Spleen (tissue), 11 donors: Measurements from ENCODE around the gene SHISA9. TPM values are rescaled to one million over a fixed set of nuclear protein-coding genes. Genes with fewer than 3 reads are reported as not detected.

Source experiments
- DNase-seq: peaks from one replicate; pipeline ENCODE4 v3.0.0-alpha.2; 2020
- H3K27ac ChIP-seq, 8 donors: fragments of 200-600 bp; sonication (generic) in 7 of 8; 1 replicate in 4 of 8; 2 replicates in 4 of 8; pipeline versions ENCODE4 v1.5.0 to v1.8.0; 2016 to 2021; ENCODE audit warnings: inconsistent platforms in 4 of 8, mild to moderate bottlenecking in 4 of 8, moderate library complexity in 1 of 8
- H3K27me3 ChIP-seq, 7 donors: fragments of 200-600 bp; sonication (generic) in 6 of 7; replicated peaks in 1 of 7; 1 replicate in 4 of 7; 2 replicates in 3 of 7; pipeline versions ENCODE4 v1.5.0 to v1.8.0; 2016 to 2021; ENCODE audit warnings: inconsistent platforms in 3 of 7, mild to moderate bottlenecking in 1 of 7
- H3K36me3 ChIP-seq, 6 donors: fragments of 200-600 bp; sonication (generic) in 5 of 6; 1 replicate in 4 of 6; 2 replicates in 2 of 6; pipeline versions ENCODE4 v1.5.0 to v1.8.0; 2016 to 2021; ENCODE audit warnings: inconsistent platforms in 2 of 6
- H3K4me1 ChIP-seq, 6 donors: fragments of 200-600 bp; sonication (generic) in 5 of 6; 1 replicate in 3 of 6; 2 replicates in 3 of 6; pipeline versions ENCODE4 v1.5.0 to v1.8.0; 2016 to 2021; ENCODE audit warnings: inconsistent platforms in 3 of 6
- H3K4me3 ChIP-seq, 8 donors: fragments of 200-600 bp; sonication (generic) in 7 of 8; 1 replicate in 4 of 8; 2 replicates in 4 of 8; pipeline versions ENCODE4 v1.5.0 to v1.8.0; 2016 to 2021; ENCODE audit warnings: inconsistent platforms in 4 of 8, mild to moderate bottlenecking in 4 of 8, moderate library complexity in 2 of 8
- H3K9me3 ChIP-seq, 8 donors: fragments of 200-600 bp; sonication (generic) in 7 of 8; 1 replicate in 4 of 8; 2 replicates in 4 of 8; pipeline versions ENCODE4 v1.5.0 to v1.8.0; 2016 to 2021; ENCODE audit warnings: inconsistent platforms in 4 of 8
- POLR2A ChIP-seq, 3 donors: fragments of 450-650 bp; IDR thresholded peaks; one replicate each; pipeline ENCODE4 v1.5.1; 2017; ENCODE audit warnings: antibody characterized with exemption in 3 of 3, mild to moderate bottlenecking in 1 of 3
- POLR2AphosphoS5 ChIP-seq, 3 donors: sonication (generic); formaldehyde crosslinking; IDR thresholded peaks; one replicate each; pipeline ENCODE4 v1.5.1; 2017; ENCODE audit warnings: antibody characterized with exemption in 3 of 3
- WGBS, 5 donors: extraction: QIAGEN DNeasy Blood & Tissue Kit in 3 of 5; methylation state at CpG; one replicate each; pipeline versions ENCODE4 v1.1.5 to v1.1.7; 2013 to 2018; 5-methylcytosine and 5-hydroxymethylcytosine counted together
- intact Hi-C: fragments of 100-400 bp; cut with DNase I; formaldehyde crosslinking; loops from one replicate; pipeline ENCODE4 v1.15.0; 2023; ENCODE audit warnings: low total_unique reads
- polyA plus RNA-seq, 3 donors: library from polyadenylated mRNA; stranded (reverse); fragments of 200-250 nt; gene quantifications; one replicate each; pipeline ENCODE4 v1.2.1, GENCODE V29; 2013
- total RNA-seq, 7 donors: library from RNA; depleted of rRNA in 3 of 7; stranded (reverse); fragments of >200 nt in 3 of 7; fragmentation: NEBNext Ultra II Directional in 4 of 7; extraction: Animal tissue kit (Norgen Biotek cat#: 25700) in 4 of 7; gene quantifications; one replicate each; pipeline versions ENCODE4 v1.1.0 to v1.2.1, GENCODE V29; 2016 to 2021
- TF ChIP-seq, protein P1 (sequence below), 11 experiments: fragments of 200-600 bp in 7 of 11; fragments of 450-650 bp in 4 of 11; sonication (generic) in 4 of 11; IDR thresholded peaks in 8 of 11; conservative IDR thresholded peaks in 3 of 11; 1 replicate in 7 of 11; 2 replicates in 4 of 11; pipeline versions ENCODE4 v1.4.0 to v1.8.0; 2016 to 2021; ENCODE audit warnings: antibody characterized with exemption in 11 of 11, inconsistent platforms in 4 of 11, mild to moderate bottlenecking in 1 of 11
- donor health status: healthy with polysubstance abuse.
- donor health status: DM: no; HTN: no; CAD: no; lungs with moderate emphysema.
- donor health status: DM: no; HTN: no; CAD: no.
- donor health status: Bipolar disorder and iron deficiency.
- donor health status: healthy.
- donor health status: DM: no; HTN: no; CAD: no.
- donor health status: DM: yes; HTN: yes; CAD: no.

Gene SHISA9
- total and polyA plus RNA-seq, 10 donors = 0.02 to 0.17 (median 0.05) TPM; not detected in 4

DNA sequence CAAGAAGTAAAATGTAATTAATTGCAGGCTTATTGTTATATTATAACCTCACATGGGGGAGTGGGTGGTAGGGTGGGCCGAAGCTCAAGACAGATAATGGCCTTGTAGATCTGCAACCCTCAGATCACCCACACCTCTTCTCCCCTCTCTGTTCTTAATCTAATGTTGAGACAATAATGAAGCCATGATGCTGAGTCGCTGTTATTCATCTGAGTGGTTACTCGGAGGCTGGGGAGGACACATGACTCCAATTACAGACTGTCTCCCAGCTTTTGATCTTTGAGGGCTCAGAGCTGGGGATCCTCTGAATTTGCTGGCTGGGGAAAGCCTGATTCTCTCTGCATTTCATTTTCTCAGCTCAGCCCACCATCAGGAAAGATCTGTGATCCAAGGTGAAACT, 275.3 kb downstream of the SHISA9 start:
- 50 to 65% (median 57%) methylated on average over 3 of the region's 3 CpGs for WGBS, 5 donors
- TF ChIP-seq, protein P1, sequence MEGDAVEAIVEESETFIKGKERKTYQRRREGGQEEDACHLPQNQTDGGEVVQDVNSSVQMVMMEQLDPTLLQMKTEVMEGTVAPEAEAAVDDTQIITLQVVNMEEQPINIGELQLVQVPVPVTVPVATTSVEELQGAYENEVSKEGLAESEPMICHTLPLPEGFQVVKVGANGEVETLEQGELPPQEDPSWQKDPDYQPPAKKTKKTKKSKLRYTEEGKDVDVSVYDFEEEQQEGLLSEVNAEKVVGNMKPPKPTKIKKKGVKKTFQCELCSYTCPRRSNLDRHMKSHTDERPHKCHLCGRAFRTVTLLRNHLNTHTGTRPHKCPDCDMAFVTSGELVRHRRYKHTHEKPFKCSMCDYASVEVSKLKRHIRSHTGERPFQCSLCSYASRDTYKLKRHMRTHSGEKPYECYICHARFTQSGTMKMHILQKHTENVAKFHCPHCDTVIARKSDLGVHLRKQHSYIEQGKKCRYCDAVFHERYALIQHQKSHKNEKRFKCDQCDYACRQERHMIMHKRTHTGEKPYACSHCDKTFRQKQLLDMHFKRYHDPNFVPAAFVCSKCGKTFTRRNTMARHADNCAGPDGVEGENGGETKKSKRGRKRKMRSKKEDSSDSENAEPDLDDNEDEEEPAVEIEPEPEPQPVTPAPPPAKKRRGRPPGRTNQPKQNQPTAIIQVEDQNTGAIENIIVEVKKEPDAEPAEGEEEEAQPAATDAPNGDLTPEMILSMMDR (IDR thresholded peaks at IDR 0.05 in 8 of 11, conservative IDR thresholded peaks at IDR 0.05 in 3 of 11) = no peak
- TF ChIP-seq POLR2AphosphoS5 (IDR thresholded peaks at IDR 0.05) = no peak
- Histone ChIP-seq H3K4me3 (no peak overlapping the region), H3K4me1 (no peaks in the 10 kb centered on the region), H3K27ac (no peak overlapping the region), H3K36me3 (no peaks in the 10 kb centered on the region), H3K9me3 (peaks cover 0 to 6% (median 0%) of the 10 kb centered on the region in 8 donors), H3K27me3 (peaks cover 0 to 7% (median 0%) of the 10 kb centered on the region in 7 donors)
- DNase-seq = no peak
- intact Hi-C loops = no loop called here

DNA sequence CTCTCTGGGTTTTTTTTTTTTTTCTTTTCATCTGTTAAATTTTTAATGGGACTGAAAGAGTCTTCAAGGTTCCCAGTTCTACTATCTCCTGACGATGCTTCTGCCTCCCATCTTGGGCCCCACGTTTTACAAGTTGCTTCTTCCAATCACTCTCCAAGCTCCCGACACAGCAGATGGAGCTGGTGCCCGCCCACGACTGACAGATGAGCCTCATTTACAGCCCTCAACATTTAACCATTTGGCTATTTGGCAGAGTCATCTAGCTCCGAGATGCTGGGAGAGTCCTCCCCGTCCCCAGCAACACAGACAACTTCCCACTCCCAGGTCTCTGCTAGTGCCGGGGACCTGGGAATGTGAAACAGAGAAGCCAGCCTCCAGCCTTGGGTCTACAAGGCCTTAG, 276.9 kb downstream of the SHISA9 start:
- intact Hi-C loops = no loop called here
- H3K27ac ChIP-seq = no peak overlapping the region
- H3K4me3 ChIP-seq = no peak overlapping the region
- DNase-seq = no peak
- no peaks in the 10 kb centered on the region for H3K36me3 ChIP-seq
- no peaks in the 10 kb centered on the region for H3K4me1 ChIP-seq
- TF ChIP-seq POLR2AphosphoS5 (IDR thresholded peaks at IDR 0.05) (no peak), POLR2A (IDR thresholded peaks at IDR 0.05) (no peak)
- TF ChIP-seq, protein P1 (IDR thresholded peaks at IDR 0.05 in 8 of 11, conservative IDR thresholded peaks at IDR 0.05 in 3 of 11) = no peak
- H3K27me3 ChIP-seq = peaks cover 0 to 7% (median 0%) of the 10 kb centered on the region in 7 donors
- 15 to 19% (median 15%) methylated on average over 8 of the region's 8 CpGs for WGBS, 5 donors
- H3K9me3 ChIP-seq = peaks cover 0 to 11% (median 3%) of the 10 kb centered on the region in 8 donors

DNA sequence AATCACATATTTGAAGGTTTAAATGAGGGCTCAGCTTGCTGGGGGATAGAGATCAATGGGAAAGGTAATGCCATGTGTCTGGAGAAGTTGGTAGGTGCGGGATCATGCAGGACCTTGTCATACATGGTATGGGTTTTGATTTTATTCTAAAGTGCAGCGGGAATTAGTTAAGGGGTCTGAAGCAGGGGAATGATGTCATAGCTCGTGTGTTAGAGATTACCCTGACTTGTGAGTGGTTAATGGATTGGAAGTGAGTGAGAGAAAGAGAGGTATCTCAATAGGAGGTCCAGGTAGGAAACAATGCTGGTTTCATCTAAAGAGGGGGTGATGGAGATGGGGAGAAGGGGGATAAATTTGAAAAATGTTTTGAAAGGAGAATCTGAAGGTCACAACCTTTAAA, 280.0 kb downstream of the SHISA9 start:
- H3K27me3 ChIP-seq = peaks cover 0 to 7% (median 0%) of the 10 kb centered on the region in 7 donors
- 61 to 73% (median 69%) methylated on average over 3 of the region's 3 CpGs for WGBS, 5 donors
- no peak for DNase-seq
- no peaks in the 10 kb centered on the region for H3K36me3 ChIP-seq
- no peak overlapping the region for H3K27ac ChIP-seq
- peaks cover 0 to 16% (median 4%) of the 10 kb centered on the region in 8 donors for H3K9me3 ChIP-seq
- no peak for TF ChIP-seq POLR2AphosphoS5 (IDR thresholded peaks at IDR 0.05)
- TF ChIP-seq, protein P1 (IDR thresholded peaks at IDR 0.05 in 8 of 11, conservative IDR thresholded peaks at IDR 0.05 in 3 of 11) = no peak
- no peak for TF ChIP-seq POLR2A (IDR thresholded peaks at IDR 0.05)
- no peak overlapping the region for H3K4me3 ChIP-seq
- intact Hi-C loops = no loop called here
- H3K4me1 ChIP-seq = no peaks in the 10 kb centered on the region

DNA sequence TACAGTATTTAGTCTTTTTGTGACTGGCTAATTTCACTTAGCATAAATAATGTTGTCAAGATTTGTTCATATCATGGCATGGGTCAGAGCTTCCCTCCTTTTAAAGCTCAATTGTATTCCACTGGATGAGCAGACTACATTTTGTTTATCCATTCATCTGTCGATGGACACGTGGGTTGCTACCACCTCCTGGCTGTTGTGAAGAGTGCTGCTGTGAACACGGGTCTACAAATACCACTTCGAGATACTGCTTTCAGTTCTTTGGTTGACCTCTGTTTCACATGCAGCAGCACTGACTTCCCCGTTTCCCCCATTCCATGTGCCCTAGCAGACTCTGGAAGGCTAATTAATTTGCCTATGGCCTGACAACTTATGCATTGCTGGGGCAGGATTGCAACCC, 285.4 kb downstream of the SHISA9 start:
- TF ChIP-seq POLR2A (IDR thresholded peaks at IDR 0.05) (no peak), POLR2AphosphoS5 (IDR thresholded peaks at IDR 0.05) (no peak)
- TF ChIP-seq, protein P1 (IDR thresholded peaks at IDR 0.05 in 8 of 11, conservative IDR thresholded peaks at IDR 0.05 in 3 of 11) = no peak
- no peaks in the 10 kb centered on the region for H3K36me3 ChIP-seq
- intact Hi-C loops = no loop called here

More for the DNA sequence above, 285.4 kb downstream of the SHISA9 start:
- WGBS, 5 donors = 25 to 50% (median 36%) methylated on average over 5 of the region's 5 CpGs
- Histone ChIP-seq H3K27me3 (no peaks in the 10 kb centered on the region), H3K9me3 (peaks cover 0 to 16% (median 4%) of the 10 kb centered on the region in 8 donors), H3K27ac (no peak overlapping the region), H3K4me3 (no peak overlapping the region), H3K4me1 (no peaks in the 10 kb centered on the region)
- no peak for DNase-seq
